Neural progenitor cell (in vitro differentiated cells): ENCODE data around the gene C2orf72. TPM values are rescaled to one million over a fixed set of nuclear protein-coding genes. Genes with fewer than 3 reads are reported as not detected.

Source experiments
- DNase-seq: peaks from one replicate; pipeline ENCODE4 v3.0.0-alpha.2; 2016; ENCODE audit warnings: low spot score
- H2AFZ ChIP-seq: fragments of 200-600 bp; sonication (generic); replicated peaks from 2 replicates; pipeline ENCODE4 v1.6.1; 2016; ENCODE audit warnings: antibody characterized with exemption
- H3F3A ChIP-seq: fragments of 200-600 bp; sonication (generic); 2 replicates; pipeline ENCODE4 v1.6.1; 2016; ENCODE audit warnings: antibody characterized with exemption, low read depth
- H3K27ac ChIP-seq: fragments of 200-600 bp; sonication (generic); 2 replicates; pipeline ENCODE4 v1.5.1; 2016; ENCODE audit warnings: mild to moderate bottlenecking
- H3K27me3 ChIP-seq: fragments of 200-600 bp; sonication (generic); 2 replicates; pipeline ENCODE4 v1.6.1; 2016; ENCODE audit warnings: mild to moderate bottlenecking, moderate library complexity
- H3K36me3 ChIP-seq: fragments of 200-600 bp; sonication (generic); 2 replicates; pipeline ENCODE4 v1.5.1; 2016
- H3K4me1 ChIP-seq: fragments of 200-600 bp; sonication (generic); 2 replicates; pipeline ENCODE4 v1.6.1; 2016; ENCODE audit warnings: mixed run types
- H3K4me2 ChIP-seq: fragments of 200-600 bp; sonication (generic); 2 replicates; pipeline ENCODE4 v1.6.1; 2016
- H3K4me3 ChIP-seq: fragments of 200-600 bp; sonication (generic); 2 replicates; pipeline ENCODE4 v1.5.1; 2016
- H3K79me2 ChIP-seq: fragments of 200-600 bp; sonication (generic); 2 replicates; pipeline ENCODE4 v1.6.1; 2016; ENCODE audit warnings: low read depth
- H3K9ac ChIP-seq: fragments of 200-600 bp; sonication (generic); 2 replicates; pipeline ENCODE4 v1.6.1; 2016
- H3K9me3 ChIP-seq: fragments of 200-600 bp; sonication (generic); 2 replicates; pipeline ENCODE4 v1.5.1; 2016; ENCODE audit warnings: low read depth
- H4K20me1 ChIP-seq: fragments of 200-600 bp; sonication (generic); 2 replicates; pipeline ENCODE4 v1.6.1; 2016; ENCODE audit warnings: low read depth
- H3K27ac Mint-ChIP-seq: 3 replicates; pipeline ENCODE4 v1.8.0; 2021; ENCODE audit warnings: mixed read lengths
- H3K27me3 Mint-ChIP-seq: 2 replicates; pipeline ENCODE4 v1.8.0; 2022; ENCODE audit warnings: low read depth, mild to moderate bottlenecking, inconsistent platforms, moderate library complexity, mixed read lengths; ENCODE audit not compliant: insufficient read depth
- H3K36me3 Mint-ChIP-seq: 3 replicates; pipeline ENCODE4 v1.8.0; 2021; ENCODE audit warnings: mixed read lengths
- H3K4me1 Mint-ChIP-seq: 3 replicates; pipeline ENCODE4 v1.8.0; 2021; ENCODE audit warnings: mixed read lengths
- H3K4me3 Mint-ChIP-seq: 3 replicates; pipeline ENCODE4 v1.8.0; 2021; ENCODE audit warnings: mild to moderate bottlenecking, moderate library complexity, mixed read lengths
- H3K9me3 Mint-ChIP-seq: 3 replicates; pipeline ENCODE4 v1.8.0; 2020; ENCODE audit warnings: mixed read lengths
- EZH2 ChIP-seq: fragments of 200-600 bp; sonication (generic); IDR thresholded peaks from 2 replicates; pipeline ENCODE4 v1.6.1; 2017; ENCODE audit warnings: antibody characterized with exemption, mild to moderate bottlenecking, moderate library complexity
- EZH2phosphoT487 ChIP-seq: fragments of 200-600 bp; sonication (generic); IDR thresholded peaks from 2 replicates; pipeline ENCODE4 v1.6.1; 2017; ENCODE audit warnings: antibody characterized with exemption
- total RNA-seq: library from RNA; depleted of rRNA; stranded (reverse); fragments of >200 nt; gene quantifications from 2 replicates; pipeline ENCODE4 v1.2.3, GENCODE V29; 2015; ENCODE audit warnings: low replicate concordance
- TF ChIP-seq, protein P1 (sequence below): fragments of 200-600 bp; sonication (generic); IDR thresholded peaks from 2 replicates; pipeline ENCODE4 v1.5.1; 2017; ENCODE audit warnings: antibody characterized with exemption, mild to moderate bottlenecking

The C2orf72 gene
- total RNA-seq, 1 donor from 2014 or later: 2.4 TPM

DNA sequence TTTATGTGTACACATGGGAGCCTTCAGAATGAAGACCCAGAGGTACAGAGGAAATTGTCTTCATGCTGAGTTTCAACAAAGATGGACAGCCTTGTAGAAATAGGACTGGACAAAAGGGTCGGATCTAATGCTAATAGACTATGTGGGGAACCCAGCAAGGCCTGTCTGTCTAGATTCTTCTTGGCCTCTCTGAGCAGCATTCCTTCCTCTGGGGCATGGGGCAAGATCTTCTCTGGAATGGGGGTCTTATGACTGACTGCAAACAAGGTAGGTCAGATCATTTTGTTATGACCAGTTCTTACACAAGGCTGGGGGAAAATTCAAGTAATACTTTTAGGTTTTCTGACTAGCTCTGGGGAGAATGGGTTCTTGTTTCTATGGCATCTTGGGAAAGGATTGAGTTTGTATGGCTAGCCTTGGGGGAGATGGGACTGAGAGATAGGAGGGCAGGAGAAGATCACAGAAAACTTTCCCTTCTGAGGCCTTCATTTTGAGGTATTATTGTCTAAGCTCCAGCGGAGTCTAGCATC lies 27.1 kb upstream of the C2orf72 start:
- no peak for DNase-seq
- Histone ChIP-seq H3K27ac (no peak overlapping the region), H3F3A (no peaks in the 10 kb centered on the region), H3K9me3 (no peaks in the 10 kb centered on the region), H2AFZ (no peak overlapping the region), H3K27me3 (no peaks in the 10 kb centered on the region), H3K79me2 (no peaks in the 10 kb centered on the region), H3K36me3 (no peaks in the 10 kb centered on the region), H3K9ac (no peak overlapping the region), H4K20me1 (no peaks in the 10 kb centered on the region), H3K4me3 (no peak overlapping the region), H3K4me2 (no peak overlapping the region), H3K4me1 (peaks cover 3% of the 10 kb centered on the region)
- TF ChIP-seq EZH2phosphoT487: no peak
- no peak for TF ChIP-seq EZH2
- TF ChIP-seq, protein P1, sequence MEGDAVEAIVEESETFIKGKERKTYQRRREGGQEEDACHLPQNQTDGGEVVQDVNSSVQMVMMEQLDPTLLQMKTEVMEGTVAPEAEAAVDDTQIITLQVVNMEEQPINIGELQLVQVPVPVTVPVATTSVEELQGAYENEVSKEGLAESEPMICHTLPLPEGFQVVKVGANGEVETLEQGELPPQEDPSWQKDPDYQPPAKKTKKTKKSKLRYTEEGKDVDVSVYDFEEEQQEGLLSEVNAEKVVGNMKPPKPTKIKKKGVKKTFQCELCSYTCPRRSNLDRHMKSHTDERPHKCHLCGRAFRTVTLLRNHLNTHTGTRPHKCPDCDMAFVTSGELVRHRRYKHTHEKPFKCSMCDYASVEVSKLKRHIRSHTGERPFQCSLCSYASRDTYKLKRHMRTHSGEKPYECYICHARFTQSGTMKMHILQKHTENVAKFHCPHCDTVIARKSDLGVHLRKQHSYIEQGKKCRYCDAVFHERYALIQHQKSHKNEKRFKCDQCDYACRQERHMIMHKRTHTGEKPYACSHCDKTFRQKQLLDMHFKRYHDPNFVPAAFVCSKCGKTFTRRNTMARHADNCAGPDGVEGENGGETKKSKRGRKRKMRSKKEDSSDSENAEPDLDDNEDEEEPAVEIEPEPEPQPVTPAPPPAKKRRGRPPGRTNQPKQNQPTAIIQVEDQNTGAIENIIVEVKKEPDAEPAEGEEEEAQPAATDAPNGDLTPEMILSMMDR: no peak
- Mint-ChIP-seq H3K4me1 (peaks cover 37% of the 10 kb centered on the region), H3K27ac (no peak overlapping the region), H3K27me3 (peaks cover 15% of the 10 kb centered on the region), H3K36me3 (peaks cover 4% of the 10 kb centered on the region), H3K9me3 (peaks cover 5% of the 10 kb centered on the region), H3K4me3 (no peak overlapping the region)

DNA sequence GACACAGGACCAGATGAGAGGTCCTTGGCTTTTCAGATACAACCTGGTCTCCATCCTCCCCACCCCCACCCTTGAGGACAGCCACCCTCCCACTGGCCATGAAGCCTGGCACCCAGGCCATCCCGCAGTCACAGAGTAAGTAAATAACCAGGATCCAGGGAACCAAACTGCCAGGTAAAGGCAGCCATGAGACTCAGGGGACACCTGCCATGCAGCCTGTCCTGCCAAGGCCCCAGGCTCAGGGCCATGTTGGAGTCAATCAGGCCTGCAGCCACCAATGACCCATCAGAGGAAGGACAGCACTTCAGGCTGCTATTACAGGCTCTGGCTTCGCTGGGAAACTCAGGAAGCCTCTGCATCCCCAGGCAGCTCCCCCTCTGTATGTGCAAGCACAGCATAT lies 25.8 kb upstream of the C2orf72 start:
- peaks cover 10% of the 10 kb centered on the region for H3K27me3 Mint-ChIP-seq

DNA sequence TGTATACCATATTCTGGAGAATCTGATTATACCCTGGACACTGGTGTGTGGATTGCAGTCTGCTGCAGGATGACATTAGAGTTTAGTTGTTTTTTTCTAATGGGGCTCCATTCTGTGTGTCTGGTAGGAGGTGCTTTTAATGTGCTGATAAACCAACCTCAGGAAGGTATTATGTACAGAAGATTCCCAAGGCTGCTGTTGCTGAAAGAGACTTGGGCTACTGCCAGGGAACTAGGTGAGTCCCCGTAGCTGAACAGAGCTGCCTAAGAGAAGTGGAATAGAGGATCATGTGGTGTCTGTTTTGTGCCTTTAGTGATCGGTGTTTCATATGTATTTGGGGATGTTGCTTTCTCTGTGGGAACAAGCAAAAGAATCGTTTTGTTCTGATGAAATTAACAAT lies 24.9 kb upstream of the C2orf72 start:
- TF ChIP-seq, protein P1: no peak
- TF ChIP-seq EZH2phosphoT487 (no peak), EZH2 (no peak)
- Histone ChIP-seq H3K36me3 (no peaks in the 10 kb centered on the region), H3F3A (no peaks in the 10 kb centered on the region), H3K4me1 (no peaks in the 10 kb centered on the region), H3K27ac (no peak overlapping the region), H3K4me3 (no peak overlapping the region), H3K9me3 (no peaks in the 10 kb centered on the region), H4K20me1 (no peaks in the 10 kb centered on the region), H3K79me2 (no peaks in the 10 kb centered on the region), H3K27me3 (no peaks in the 10 kb centered on the region), H3K4me2 (no peak overlapping the region), H2AFZ (no peak overlapping the region), H3K9ac (no peak overlapping the region)
- Mint-ChIP-seq H3K36me3 (no peaks in the 10 kb centered on the region), H3K27me3 (peaks cover 7% of the 10 kb centered on the region), H3K4me3 (no peak overlapping the region), H3K27ac (no peak overlapping the region), H3K9me3 (no peaks in the 10 kb centered on the region), H3K4me1 (peaks cover 41% of the 10 kb centered on the region)
- DNase-seq: no peak

More for the DNA sequence above, 25.8 kb upstream of the C2orf72 start:
- Histone ChIP-seq H3K4me1 (peaks cover 3% of the 10 kb centered on the region), H3K9ac (no peak overlapping the region), H3K27ac (no peak overlapping the region), H3K79me2 (no peaks in the 10 kb centered on the region), H3K9me3 (no peaks in the 10 kb centered on the region), H2AFZ (no peak overlapping the region), H3K27me3 (no peaks in the 10 kb centered on the region), H3K4me2 (no peak overlapping the region), H3F3A (no peaks in the 10 kb centered on the region), H4K20me1 (no peaks in the 10 kb centered on the region), H3K36me3 (no peaks in the 10 kb centered on the region), H3K4me3 (no peak overlapping the region)
- Mint-ChIP-seq H3K4me1 (peaks cover 46% of the 10 kb centered on the region), H3K36me3 (no peaks in the 10 kb centered on the region), H3K27ac (no peak overlapping the region), H3K4me3 (no peak overlapping the region), H3K9me3 (no peaks in the 10 kb centered on the region)
- DNase-seq: no peak
- no peak for TF ChIP-seq EZH2phosphoT487

DNA sequence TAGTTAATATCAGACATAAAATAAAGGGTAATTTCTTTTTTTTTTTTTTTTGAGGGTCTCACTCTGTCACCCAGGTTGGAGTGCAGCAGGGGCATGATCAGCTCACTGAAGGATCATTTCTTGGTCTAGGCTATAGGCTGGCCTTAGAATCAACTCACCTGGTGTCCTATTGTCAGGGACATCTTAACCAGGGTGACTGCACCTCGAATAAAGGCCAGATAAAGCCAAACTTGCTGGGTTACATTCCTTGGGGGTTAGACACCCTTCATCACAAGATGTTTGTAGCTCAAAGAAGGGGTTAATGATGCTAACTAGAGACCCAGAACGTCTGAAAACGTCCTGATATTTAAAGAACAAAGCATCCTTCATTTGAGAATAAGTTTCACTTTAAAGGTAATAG lies 23.5 kb upstream of the C2orf72 start:
- no peak for TF ChIP-seq EZH2phosphoT487
- TF ChIP-seq EZH2: no peak
- TF ChIP-seq, protein P1: no peak
- no peaks in the 10 kb centered on the region for H3K36me3 Mint-ChIP-seq
- no peak for DNase-seq
- Histone ChIP-seq H4K20me1 (no peaks in the 10 kb centered on the region), H3K9ac (no peak overlapping the region), H3K4me3 (no peak overlapping the region), H3F3A (no peaks in the 10 kb centered on the region), H2AFZ (no peak overlapping the region), H3K4me2 (no peak overlapping the region), H3K27me3 (no peaks in the 10 kb centered on the region), H3K27ac (no peak overlapping the region), H3K9me3 (no peaks in the 10 kb centered on the region), H3K4me1 (no peaks in the 10 kb centered on the region), H3K79me2 (no peaks in the 10 kb centered on the region), H3K36me3 (no peaks in the 10 kb centered on the region)
- no peak overlapping the region for H3K27ac Mint-ChIP-seq
- H3K9me3 Mint-ChIP-seq: no peaks in the 10 kb centered on the region
- H3K4me3 Mint-ChIP-seq: no peak overlapping the region
- H3K4me1 Mint-ChIP-seq: peaks cover 33% of the 10 kb centered on the region
- peaks cover 5% of the 10 kb centered on the region for H3K27me3 Mint-ChIP-seq
